ENCODE results near the gene PPP1R12B.
"Not testable (repeated sequence)": the region's sequence is repeated elsewhere in the genome, so short reads cannot be mapped to it uniquely, and the experiment has no call there.

The PPP1R12B gene

DNA sequence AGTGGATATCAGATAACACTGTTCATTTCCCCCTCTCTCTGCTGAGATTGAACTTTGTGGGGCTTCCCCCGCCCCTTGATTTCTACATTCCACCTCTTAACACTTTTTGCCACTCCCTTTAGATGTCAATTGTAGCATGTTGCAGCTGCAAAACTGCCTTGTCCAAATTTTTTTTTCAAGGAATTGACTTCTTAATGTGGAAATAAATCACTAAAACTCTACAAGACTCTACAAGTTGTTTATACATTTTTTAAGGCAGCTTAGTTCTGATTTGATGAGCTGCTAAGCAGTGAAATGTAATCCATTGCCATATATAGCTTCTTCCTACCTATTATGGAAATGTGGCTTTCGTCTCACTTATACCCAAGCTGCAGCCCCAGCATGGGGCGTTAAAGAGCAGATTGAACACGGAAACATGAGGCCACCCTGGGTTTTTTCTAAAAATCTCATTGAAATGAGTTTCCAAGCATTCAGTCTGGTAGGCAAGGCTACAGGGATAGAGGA is 229.6 kb downstream of the PPP1R12B start:
- Histone ChIP-seq H3K4me3 (ENCODE audit: low read depth in 1 of 2, low read length in 2 of 2) (no peak overlapping the region), H3K9me3 (ENCODE audit: control insufficient read depth in 1 of 2, low read length in 2 of 2) (no peaks in the 10 kb centered on the region), H3K9ac (ENCODE audit: low read depth in 1 of 2, low read length in 2 of 2) (no peak overlapping the region), H3K36me3 (ENCODE audit: control insufficient read depth in 1 of 2, insufficient read depth in 2 of 2, low read length in 2 of 2) (peaks cover 27 to 38% of the 10 kb centered on the region in 2 donors), H3K27me3 (ENCODE audit: control insufficient read depth in 1 of 2, insufficient read depth in 2 of 2, low read length in 2 of 2) (no peaks in the 10 kb centered on the region), H3K4me1 (ENCODE audit: control insufficient read depth in 1 of 2, insufficient read depth in 2 of 2, low read length in 2 of 2) (peaks cover 0 to 10% of the 10 kb centered on the region in 2 donors), H3K27ac (ENCODE audit: low read depth, low read length) (no peak overlapping the region)

- Histone ChIP-seq H3K36me3 (ENCODE audit: control insufficient read depth in 1 of 2, insufficient read depth in 2 of 2, low read length in 2 of 2) (peaks cover 30 to 41% of the 10 kb centered on the region in 2 donors), H3K4me3 (ENCODE audit: low read depth in 1 of 2, low read length in 2 of 2) (no peak overlapping the region), H3K4me1 (ENCODE audit: control insufficient read depth in 1 of 2, insufficient read depth in 2 of 2, low read length in 2 of 2) (peaks cover 0 to 10% of the 10 kb centered on the region in 2 donors), H3K9me3 (ENCODE audit: control insufficient read depth in 1 of 2, low read length in 2 of 2) (no peaks in the 10 kb centered on the region), H3K27ac (ENCODE audit: low read depth, low read length) (peak overlapping the region; percentile 46), H3K9ac (ENCODE audit: low read depth in 1 of 2, low read length in 2 of 2) (no peak overlapping the region), H3K27me3 (ENCODE audit: control insufficient read depth in 1 of 2, insufficient read depth in 2 of 2, low read length in 2 of 2) (no peaks in the 10 kb centered on the region)
Observed at GRCh38 chr1:202578565-202578964, 230.1 kb downstream of the PPP1R12B start.

DNA sequence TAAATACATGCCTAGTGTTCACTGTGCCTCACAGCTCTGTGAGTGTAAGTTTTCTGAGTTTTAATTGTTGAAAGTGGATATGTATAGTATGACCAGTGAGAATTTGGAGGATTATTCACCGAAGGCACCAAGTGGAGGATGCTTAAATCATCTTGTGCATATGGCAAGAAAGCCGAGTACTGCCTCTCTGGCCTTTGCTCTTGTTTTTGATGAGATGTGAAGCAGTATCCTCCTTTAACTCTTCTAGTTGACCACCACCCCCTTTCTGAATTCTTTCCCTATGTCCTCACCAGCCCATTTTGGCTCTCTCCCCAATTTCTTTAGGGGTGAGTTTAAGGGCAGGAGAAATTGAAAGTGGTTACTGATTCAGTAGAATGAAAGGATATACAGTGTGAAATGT is 231.3 kb downstream of the PPP1R12B start:
- Histone ChIP-seq H3K9me3 (ENCODE audit: control insufficient read depth in 1 of 2, low read length in 2 of 2) (no peaks in the 10 kb centered on the region), H3K4me1 (ENCODE audit: control insufficient read depth in 1 of 2, insufficient read depth in 2 of 2, low read length in 2 of 2) (peaks cover 0 to 10% of the 10 kb centered on the region in 2 donors), H3K36me3 (ENCODE audit: control insufficient read depth in 1 of 2, insufficient read depth in 2 of 2, low read length in 2 of 2) (peaks cover 38 to 50% of the 10 kb centered on the region in 2 donors), H3K4me3 (ENCODE audit: low read depth in 1 of 2, low read length in 2 of 2) (no peak overlapping the region), H3K9ac (ENCODE audit: low read depth in 1 of 2, low read length in 2 of 2) (no peak overlapping the region), H3K27me3 (ENCODE audit: control insufficient read depth in 1 of 2, insufficient read depth in 2 of 2, low read length in 2 of 2) (no peaks in the 10 kb centered on the region), H3K27ac (ENCODE audit: low read depth, low read length) (peak overlapping the region; percentile 44)

GRCh38 chr1:202580619-202581018 is 232.1 kb downstream of the PPP1R12B start:
- Histone ChIP-seq H3K27ac (ENCODE audit: low read depth, low read length) (no peak overlapping the region), H3K9me3 (ENCODE audit: control insufficient read depth in 1 of 2, low read length in 2 of 2) (no peaks in the 10 kb centered on the region), H3K9ac (ENCODE audit: low read depth in 1 of 2, low read length in 2 of 2) (no peak overlapping the region), H3K27me3 (ENCODE audit: control insufficient read depth in 1 of 2, insufficient read depth in 2 of 2, low read length in 2 of 2) (no peaks in the 10 kb centered on the region), H3K4me1 (ENCODE audit: control insufficient read depth in 1 of 2, insufficient read depth in 2 of 2, low read length in 2 of 2) (peaks cover 0 to 10% of the 10 kb centered on the region in 2 donors), H3K4me3 (ENCODE audit: low read depth in 1 of 2, low read length in 2 of 2) (no peak overlapping the region), H3K36me3 (ENCODE audit: control insufficient read depth in 1 of 2, insufficient read depth in 2 of 2, low read length in 2 of 2) (peaks cover 33 to 47% of the 10 kb centered on the region in 2 donors)

- not testable (repeated sequence) for H3K27me3 ChIP-seq (ENCODE audit: control insufficient read depth in 1 of 2, insufficient read depth in 2 of 2, low read length in 2 of 2); H3K4me3 ChIP-seq (ENCODE audit: low read depth in 1 of 2, low read length in 2 of 2); H3K9me3 ChIP-seq (ENCODE audit: control insufficient read depth in 1 of 2, low read length in 2 of 2); H3K4me1 ChIP-seq (ENCODE audit: control insufficient read depth in 1 of 2, insufficient read depth in 2 of 2, low read length in 2 of 2); H3K27ac ChIP-seq (ENCODE audit: low read depth, low read length); H3K9ac ChIP-seq (ENCODE audit: low read depth in 1 of 2, low read length in 2 of 2)
- peaks cover 36 to 42% of the 10 kb centered on the region in 2 donors for H3K36me3 ChIP-seq (ENCODE audit: control insufficient read depth in 1 of 2, insufficient read depth in 2 of 2, low read length in 2 of 2)
Observed at GRCh38 chr1:202582350-202582749, 233.9 kb downstream of the PPP1R12B start.

DNA sequence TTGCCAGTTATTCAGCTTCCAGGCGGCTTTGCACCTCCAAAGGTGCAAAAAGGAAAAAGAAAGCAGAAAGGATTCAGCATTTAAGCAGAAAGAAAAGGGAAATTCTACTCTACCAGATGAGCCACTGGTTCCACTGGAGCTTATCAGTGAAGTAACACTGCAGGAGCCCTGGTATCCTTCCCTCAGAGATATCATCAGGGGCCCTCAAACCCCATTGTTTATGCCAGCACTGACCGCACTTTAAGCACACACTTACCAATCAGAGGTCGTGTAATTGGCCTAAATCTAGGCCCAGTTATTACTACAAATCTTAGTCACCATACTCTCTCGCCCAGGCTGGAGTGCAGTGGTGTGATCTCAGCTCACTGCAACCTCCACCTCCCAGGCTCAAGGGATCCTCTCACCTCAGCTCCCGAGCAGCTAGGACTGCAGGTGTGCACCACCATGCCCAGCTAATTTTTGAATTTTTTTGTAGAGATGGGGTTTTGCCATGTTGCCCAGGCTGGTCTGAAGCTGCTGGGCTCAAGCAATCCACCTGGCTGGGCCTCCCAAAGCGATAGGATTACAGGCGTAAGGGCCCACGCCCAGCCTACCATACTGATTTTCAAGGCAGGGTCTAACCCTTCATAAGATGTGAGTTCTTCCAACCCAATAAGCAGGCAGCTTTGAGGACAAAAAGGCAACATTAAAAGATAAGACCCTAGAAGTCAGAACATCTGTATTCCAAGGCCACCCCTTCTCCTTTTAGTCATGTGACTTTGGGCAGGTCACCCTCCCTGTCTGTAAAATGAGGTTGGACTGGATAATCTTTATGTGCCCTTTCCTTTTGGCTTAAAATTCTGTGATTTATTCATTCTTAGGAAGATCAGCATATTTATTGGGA is 236.4 kb downstream of the PPP1R12B start:
- no peaks in the 10 kb centered on the region for H3K27me3 ChIP-seq (ENCODE audit: control insufficient read depth in 1 of 2, insufficient read depth in 2 of 2, low read length in 2 of 2)
- H3K4me3 ChIP-seq (ENCODE audit: low read depth in 1 of 2, low read length in 2 of 2): no peak overlapping the region
- H3K9ac ChIP-seq (ENCODE audit: low read depth in 1 of 2, low read length in 2 of 2): no peak overlapping the region
- no peaks in the 10 kb centered on the region for H3K9me3 ChIP-seq (ENCODE audit: control insufficient read depth in 1 of 2, low read length in 2 of 2)
- peaks cover 0 to 13% of the 10 kb centered on the region in 2 donors for H3K4me1 ChIP-seq (ENCODE audit: control insufficient read depth in 1 of 2, insufficient read depth in 2 of 2, low read length in 2 of 2)
- no peak overlapping the region for H3K27ac ChIP-seq (ENCODE audit: low read depth, low read length)
- peaks cover 36 to 42% of the 10 kb centered on the region in 2 donors for H3K36me3 ChIP-seq (ENCODE audit: control insufficient read depth in 1 of 2, insufficient read depth in 2 of 2, low read length in 2 of 2)

- Histone ChIP-seq H3K9me3 (ENCODE audit: control insufficient read depth in 1 of 2, low read length in 2 of 2) (no peaks in the 10 kb centered on the region), H3K27me3 (ENCODE audit: control insufficient read depth in 1 of 2, insufficient read depth in 2 of 2, low read length in 2 of 2) (no peaks in the 10 kb centered on the region), H3K4me3 (ENCODE audit: low read depth in 1 of 2, low read length in 2 of 2) (no peak overlapping the region), H3K4me1 (ENCODE audit: control insufficient read depth in 1 of 2, insufficient read depth in 2 of 2, low read length in 2 of 2) (peaks cover 0 to 13% of the 10 kb centered on the region in 2 donors), H3K9ac (ENCODE audit: low read depth in 1 of 2, low read length in 2 of 2) (no peak overlapping the region), H3K27ac (ENCODE audit: low read depth, low read length) (no peak overlapping the region), H3K36me3 (ENCODE audit: control insufficient read depth in 1 of 2, insufficient read depth in 2 of 2, low read length in 2 of 2) (peaks cover 30 to 38% of the 10 kb centered on the region in 2 donors)
Observed at GRCh38 chr1:202585590-202585933, 237.1 kb downstream of the PPP1R12B start.

DNA sequence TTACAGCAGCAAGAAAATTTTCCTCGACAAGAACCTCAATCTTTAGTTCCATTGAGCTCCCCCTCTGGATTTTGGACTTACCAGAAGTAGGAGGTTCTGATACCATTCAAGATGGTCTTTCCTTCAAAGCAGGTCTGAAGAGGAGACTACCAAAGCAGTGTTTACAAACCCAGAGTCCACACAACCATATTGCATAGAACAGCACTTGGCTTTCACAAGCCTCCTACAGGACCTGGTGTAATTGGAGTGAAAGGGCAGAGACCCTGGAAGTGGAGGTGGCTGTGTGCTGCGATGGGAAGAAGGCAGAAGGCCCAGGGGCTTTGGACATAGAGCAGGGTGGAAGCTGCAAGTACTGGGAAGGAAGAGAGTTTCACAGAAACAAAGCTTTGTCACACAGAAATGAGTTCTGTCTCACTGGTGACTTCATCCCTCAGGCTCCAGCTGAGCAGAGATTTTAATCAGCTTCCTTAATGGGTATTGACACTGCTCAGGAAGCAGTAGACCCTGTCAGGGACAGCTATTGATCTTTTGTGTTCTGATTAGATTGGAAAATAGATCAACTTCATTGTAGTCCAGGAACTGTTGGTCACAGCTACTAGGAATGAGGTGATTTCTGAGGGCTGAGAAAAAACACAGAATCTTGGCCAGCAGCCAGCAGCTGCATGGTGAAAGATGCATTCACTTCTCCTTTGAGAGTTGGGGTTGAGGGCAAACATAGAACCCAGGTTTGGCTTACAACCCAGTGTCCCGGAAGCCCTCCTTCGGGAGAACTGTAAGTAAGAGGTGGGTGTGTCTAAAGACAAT is 237.7 kb downstream of the PPP1R12B start:
- no peak overlapping the region for H3K9ac ChIP-seq (ENCODE audit: low read depth in 1 of 2, low read length in 2 of 2)

DNA sequence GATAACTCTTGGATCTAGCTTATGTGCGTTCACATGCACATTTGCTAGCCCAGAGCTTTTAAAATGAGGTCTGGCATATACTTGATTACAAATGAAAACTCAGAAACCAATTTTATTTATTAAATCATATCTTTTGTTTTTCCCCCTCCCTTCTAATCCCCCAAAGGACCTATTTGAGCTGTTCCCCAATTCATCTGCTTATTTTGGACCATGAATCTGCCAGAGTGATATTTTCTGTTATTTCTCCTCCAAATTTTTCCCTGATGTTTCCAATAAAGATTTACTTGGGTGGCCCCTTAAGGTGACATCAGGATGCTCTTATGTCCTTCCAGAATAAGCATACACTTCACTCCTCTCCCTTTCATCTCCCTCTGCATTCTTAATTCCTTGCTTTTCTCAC is 238.4 kb downstream of the PPP1R12B start:
- Histone ChIP-seq H3K9ac (ENCODE audit: low read depth in 1 of 2, low read length in 2 of 2) (no peak overlapping the region), H3K36me3 (ENCODE audit: control insufficient read depth in 1 of 2, insufficient read depth in 2 of 2, low read length in 2 of 2) (peaks cover 21 to 25% of the 10 kb centered on the region in 2 donors), H3K9me3 (ENCODE audit: control insufficient read depth in 1 of 2, low read length in 2 of 2) (no peaks in the 10 kb centered on the region), H3K4me1 (ENCODE audit: control insufficient read depth in 1 of 2, insufficient read depth in 2 of 2, low read length in 2 of 2) (peaks cover 0 to 13% of the 10 kb centered on the region in 2 donors), H3K27ac (ENCODE audit: low read depth, low read length) (no peak overlapping the region), H3K27me3 (ENCODE audit: control insufficient read depth in 1 of 2, insufficient read depth in 2 of 2, low read length in 2 of 2) (no peaks in the 10 kb centered on the region), H3K4me3 (ENCODE audit: low read depth in 1 of 2, low read length in 2 of 2) (no peak overlapping the region)

More for the DNA sequence above, 237.7 kb downstream of the PPP1R12B start:
- Histone ChIP-seq H3K4me3 (ENCODE audit: low read depth in 1 of 2, low read length in 2 of 2) (no peak overlapping the region), H3K27me3 (ENCODE audit: control insufficient read depth in 1 of 2, insufficient read depth in 2 of 2, low read length in 2 of 2) (no peaks in the 10 kb centered on the region), H3K36me3 (ENCODE audit: control insufficient read depth in 1 of 2, insufficient read depth in 2 of 2, low read length in 2 of 2) (peaks cover 27 to 31% of the 10 kb centered on the region in 2 donors), H3K4me1 (ENCODE audit: control insufficient read depth in 1 of 2, insufficient read depth in 2 of 2, low read length in 2 of 2) (peaks cover 0 to 13% of the 10 kb centered on the region in 2 donors), H3K9me3 (ENCODE audit: control insufficient read depth in 1 of 2, low read length in 2 of 2) (no peaks in the 10 kb centered on the region), H3K27ac (ENCODE audit: low read depth, low read length) (peak overlapping the region; percentile 30)

Measured in duodenal mucosa (tissue), 2 donors.